ENCODE results near the gene APC2.

The APC2 gene

GRCh38 chr19:1487576-1488281, 37.8 kb downstream of the APC2 start:
- Histone ChIP-seq H3K4me3 (no peak overlapping the region), H3K4me1 (peaks cover 13% of the 10 kb centered on the region), H3K27me3 (ENCODE audit: low read depth) (no peaks in the 10 kb centered on the region), H3K9me3 (no peaks in the 10 kb centered on the region), H3K36me3 (replicated peaks) (no peaks in the 10 kb centered on the region)
- in situ Hi-C loops (cut with MboI; ENCODE audit: low sequenced_read_pairs): no loop called here
- DNase-seq (ENCODE audit: low spot score in 2 of 2): no peak

DNA sequence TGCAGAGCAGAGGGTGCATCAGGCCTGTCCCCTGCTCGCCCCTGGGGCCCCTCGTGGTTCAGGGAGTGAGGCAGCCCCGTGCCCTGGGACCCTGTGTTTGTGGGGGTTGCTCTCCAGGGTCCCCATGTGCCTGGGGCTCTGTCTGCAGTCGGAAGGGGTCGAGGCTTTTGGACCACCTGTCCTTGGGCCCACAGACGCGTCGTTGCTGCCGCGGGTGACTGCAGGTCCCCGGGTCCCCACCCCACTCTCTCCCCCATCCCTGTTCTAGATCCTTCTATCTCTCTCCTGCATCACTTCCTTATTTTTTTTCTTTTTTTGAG, 38.3 kb downstream of the APC2 start:
- H3K9me3 ChIP-seq: no peaks in the 10 kb centered on the region
- in situ Hi-C loops (cut with MboI; ENCODE audit: low sequenced_read_pairs): no loop called here
- no peaks in the 10 kb centered on the region for H3K36me3 ChIP-seq (replicated peaks)
- H3K4me1 ChIP-seq: peaks cover 18% of the 10 kb centered on the region
- H3K4me3 ChIP-seq: no peak overlapping the region
- DNase-seq (ENCODE audit: low spot score in 2 of 2): no peak
- H3K27me3 ChIP-seq (ENCODE audit: low read depth): no peaks in the 10 kb centered on the region

DNA sequence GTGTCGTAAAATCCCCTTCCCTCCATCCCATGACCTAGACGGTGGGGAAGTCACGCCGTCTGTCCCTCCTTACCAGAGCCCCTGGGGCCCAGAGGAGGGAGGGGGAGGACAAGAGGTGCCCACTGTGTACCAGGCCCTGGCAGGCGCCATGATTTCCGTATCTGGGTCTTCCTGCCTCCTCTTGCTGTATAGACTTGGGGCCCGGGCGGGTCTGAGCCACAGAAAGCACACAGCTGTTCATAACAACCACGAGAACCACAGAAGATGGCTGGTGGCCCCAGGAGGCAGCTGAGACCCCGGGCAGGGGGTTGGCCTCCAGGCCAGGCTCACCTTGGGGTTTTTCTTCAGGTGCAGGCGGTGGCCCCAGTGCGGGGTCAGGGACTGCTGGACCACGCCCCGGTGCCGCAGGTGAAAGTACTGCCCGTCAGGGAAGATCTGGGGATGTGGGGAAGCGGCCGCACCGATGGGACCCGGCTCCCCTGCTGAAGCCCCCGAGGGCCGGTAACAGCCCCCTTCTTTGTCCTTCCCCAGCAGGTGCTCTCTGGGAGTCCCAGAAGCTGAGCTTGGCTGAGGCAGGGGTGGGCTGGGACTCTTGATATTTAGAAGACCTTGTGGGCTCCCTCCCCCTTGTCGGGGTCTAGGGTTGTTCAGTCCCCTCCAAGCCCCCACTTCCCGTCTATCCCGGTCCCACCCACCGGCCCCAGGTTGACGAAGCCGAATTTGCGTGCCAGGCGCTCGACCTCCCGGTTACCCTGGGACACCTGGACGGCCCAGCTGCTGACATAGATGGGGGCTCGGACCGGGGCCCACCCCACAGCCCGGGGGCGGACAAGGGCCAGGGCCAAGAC, 39.8 kb downstream of the APC2 start:
- peak overlapping the region; percentile 39 for H3K4me3 ChIP-seq
- H3K9me3 ChIP-seq: no peaks in the 10 kb centered on the region
- no peaks in the 10 kb centered on the region for H3K36me3 ChIP-seq (replicated peaks)
- peaks cover 19% of the 10 kb centered on the region for H3K4me1 ChIP-seq
- DNase-seq (ENCODE audit: low spot score in 2 of 2): no peak
- in situ Hi-C loops (cut with MboI; ENCODE audit: low sequenced_read_pairs): no loop called here
- H3K27me3 ChIP-seq (ENCODE audit: low read depth): no peaks in the 10 kb centered on the region

GRCh38 chr19:1490311-1491113, 40.6 kb downstream of the APC2 start, which contains the start of gene PCSK4:
Gene PCSK4, minus strand, starts transcription at chr19:1490350. Its CDS starts 4 bp downstream, at chr19:1490346.
- in situ Hi-C loops (cut with MboI; ENCODE audit: low sequenced_read_pairs): no loop called here
- Histone ChIP-seq H3K36me3 (replicated peaks) (no peaks in the 10 kb centered on the region), H3K4me1 (peaks cover 19% of the 10 kb centered on the region), H3K9me3 (no peaks in the 10 kb centered on the region), H3K4me3 (peak within 1 kb of the TSS; percentile 51), H3K27me3 (ENCODE audit: low read depth) (no peaks in the 10 kb centered on the region)
- peak; percentile 98 to 99 for DNase-seq (ENCODE audit: low spot score in 2 of 2)

GRCh38 chr19:1491114-1491848, 41.4 kb downstream of the APC2 start, which contains the start of gene REEP6:
Gene REEP6, plus strand, starts transcription at chr19:1491181. Its CDS starts 89 bp downstream, at chr19:1491270.
- Histone ChIP-seq H3K4me3 (peak within 1 kb of the TSS; percentile 51), H3K9me3 (no peaks in the 10 kb centered on the region), H3K4me1 (peaks cover 19% of the 10 kb centered on the region), H3K27me3 (ENCODE audit: low read depth) (no peaks in the 10 kb centered on the region), H3K36me3 (replicated peaks) (no peaks in the 10 kb centered on the region)
- in situ Hi-C loops (cut with MboI; ENCODE audit: low sequenced_read_pairs): no loop called here
- DNase-seq (ENCODE audit: low spot score in 2 of 2): no peak

GRCh38 chr19:1491849-1492170, 41.9 kb downstream of the APC2 start:
- in situ Hi-C loops (cut with MboI; ENCODE audit: low sequenced_read_pairs): no loop called here
- no peaks in the 10 kb centered on the region for H3K27me3 ChIP-seq (ENCODE audit: low read depth)
- no peaks in the 10 kb centered on the region for H3K9me3 ChIP-seq
- peaks cover 19% of the 10 kb centered on the region for H3K4me1 ChIP-seq
- no peaks in the 10 kb centered on the region for H3K36me3 ChIP-seq (replicated peaks)
- no peak for DNase-seq (ENCODE audit: low spot score in 2 of 2)
- H3K4me3 ChIP-seq: peak overlapping the region; percentile 51

- Histone ChIP-seq H3K9me3 (no peaks in the 10 kb centered on the region), H3K4me1 (peaks cover 19% of the 10 kb centered on the region), H3K36me3 (replicated peaks) (no peaks in the 10 kb centered on the region), H3K27me3 (ENCODE audit: low read depth) (no peaks in the 10 kb centered on the region), H3K4me3 (no peak overlapping the region)
- in situ Hi-C loops (cut with MboI; ENCODE audit: low sequenced_read_pairs): no loop called here
- no peak for DNase-seq (ENCODE audit: low spot score in 2 of 2)
Observed at GRCh38 chr19:1492474-1493006, 42.6 kb downstream of the APC2 start.

GRCh38 chr19:1494115-1494815, 44.3 kb downstream of the APC2 start:
- in situ Hi-C loops (cut with MboI; ENCODE audit: low sequenced_read_pairs): no loop called here

GRCh38 chr19:1495051-1495798, 45.3 kb downstream of the APC2 start:
- H3K4me3 ChIP-seq: no peak overlapping the region
- peaks cover 23% of the 10 kb centered on the region for H3K4me1 ChIP-seq
- no peak for DNase-seq (ENCODE audit: low spot score in 2 of 2)
- H3K27me3 ChIP-seq (ENCODE audit: low read depth): no peaks in the 10 kb centered on the region
- H3K36me3 ChIP-seq (replicated peaks): no peaks in the 10 kb centered on the region
- peaks cover 5% of the 10 kb centered on the region; the same call in 1 of the 2 replicates for H3K9me3 ChIP-seq
- in situ Hi-C loops (cut with MboI; ENCODE audit: low sequenced_read_pairs): no loop called here

More at GRCh38 chr19:1494115-1494815, 44.3 kb downstream of the APC2 start:
- H3K4me3 ChIP-seq: no peak overlapping the region
- H3K27me3 ChIP-seq (ENCODE audit: low read depth): no peaks in the 10 kb centered on the region
- no peaks in the 10 kb centered on the region for H3K9me3 ChIP-seq
- no peaks in the 10 kb centered on the region for H3K36me3 ChIP-seq (replicated peaks)
- H3K4me1 ChIP-seq: peaks cover 26% of the 10 kb centered on the region
- no peak for DNase-seq (ENCODE audit: low spot score in 2 of 2)

- Histone ChIP-seq H3K9me3 (peaks cover 5% of the 10 kb centered on the region; the same call in 1 of the 2 replicates), H3K4me3 (no peak overlapping the region), H3K36me3 (replicated peaks) (no peaks in the 10 kb centered on the region), H3K4me1 (peaks cover 23% of the 10 kb centered on the region), H3K27me3 (ENCODE audit: low read depth) (no peaks in the 10 kb centered on the region)
- no peak for DNase-seq (ENCODE audit: low spot score in 2 of 2)
- in situ Hi-C loops (cut with MboI; ENCODE audit: low sequenced_read_pairs): no loop called here
Observed at GRCh38 chr19:1495799-1496713, 46.1 kb downstream of the APC2 start.

DNA sequence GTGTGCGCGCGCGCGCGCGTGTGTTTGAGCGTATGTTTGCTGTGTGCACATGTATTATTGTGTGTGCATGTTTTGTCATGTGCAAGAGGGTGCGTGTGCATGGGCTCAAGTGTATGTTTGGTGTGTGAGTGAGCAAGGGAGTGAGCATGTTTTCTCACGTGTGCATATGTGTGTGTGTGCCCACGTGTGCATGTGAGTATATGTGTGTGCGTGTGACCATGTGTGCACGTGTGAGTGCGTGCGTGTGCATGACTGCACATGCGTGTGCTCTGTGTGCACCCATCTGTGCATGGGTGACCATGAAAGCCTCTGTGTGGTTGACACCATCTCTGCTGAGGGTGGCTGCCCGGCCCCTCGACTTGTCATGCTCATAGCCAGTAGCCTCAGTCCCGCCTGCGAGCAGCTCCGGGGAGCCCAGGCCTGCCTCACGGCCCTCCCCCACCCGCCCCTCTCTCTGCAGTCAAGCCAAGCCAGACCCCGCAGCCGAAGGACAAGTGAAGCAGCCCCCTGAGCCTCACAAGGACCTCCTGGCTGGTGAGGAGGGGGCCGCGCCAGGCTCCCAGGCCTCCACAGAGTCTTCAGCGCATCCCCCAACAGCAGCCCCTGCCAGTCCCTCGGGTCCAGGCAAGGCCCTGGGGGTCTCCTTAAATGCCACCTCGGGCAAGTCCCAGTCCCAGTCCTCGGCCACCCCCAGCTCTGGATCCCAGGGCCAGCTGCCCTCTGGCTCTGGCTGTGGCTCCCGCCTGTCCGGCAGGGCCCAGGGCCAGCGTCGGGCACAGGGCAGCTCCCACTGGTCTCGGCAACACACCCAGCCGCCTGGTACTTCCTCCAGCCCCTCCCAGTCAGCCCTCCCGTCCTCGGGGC, 47.0 kb downstream of the APC2 start:
- in situ Hi-C loops (cut with MboI; ENCODE audit: low sequenced_read_pairs): no loop called here
- H3K9me3 ChIP-seq: peaks cover 5% of the 10 kb centered on the region; the same call in 1 of the 2 replicates
- no peak for DNase-seq (ENCODE audit: low spot score in 2 of 2)
- H3K27me3 ChIP-seq (ENCODE audit: low read depth): no peaks in the 10 kb centered on the region
- no peaks in the 10 kb centered on the region for H3K36me3 ChIP-seq (replicated peaks)
- no peak overlapping the region for H3K4me3 ChIP-seq
- H3K4me1 ChIP-seq: peaks cover 14% of the 10 kb centered on the region
